ENCODE measurements around the gene DPEP3. TPM values are rescaled to one million over a fixed set of nuclear protein-coding genes. Genes with fewer than 3 reads are reported as not detected.

Gene DPEP3
- total and polyA plus RNA-seq, 12 donors = 0.01 to 0.34 TPM; not detected in 10

GRCh38 chr16:67934306-67935100 lies 45.8 kb downstream of the DPEP3 start:
- intact Hi-C loops (cut with DNase I) = loop anchor here in 6 of 10 donors (5.0 to 10.0 kb wide), 5 partner anchors 58 to 410 kb away; partner anchors contain the start of gene RIPOR1 (in 3 of the 6)
- peaks cover 4 to 32% (median 27%) of the 10 kb centered on the region in 9 donors for H3K4me1 ChIP-seq
- H3K27me3 ChIP-seq = no peaks in the 10 kb centered on the region
- TF ChIP-seq CTCF (IDR thresholded peaks at IDR 0.05) = no peak
- DNase-seq (no peak), ATAC-seq (peak in 4 of 8 donors; percentile 0 to 4 (median 1))
- peak overlapping the region in 8 of 10 donors; percentile 70 to 98 (median 95) for H3K27ac ChIP-seq
- peaks cover 0 to 59% (median 1%) of the 10 kb centered on the region in 9 donors for H3K36me3 ChIP-seq
- WGBS, 2 donors = 35 to 45% methylated on average over 13 of the region's 13 CpGs
- no peaks in the 10 kb centered on the region for H3K9me3 ChIP-seq
- peak overlapping the region in 9 of 10 donors; percentile 70 to 96 (median 86) for H3K4me3 ChIP-seq

- intact Hi-C loops (cut with DNase I) = loop anchor here in 5 of 10 donors (5.0 to 10.0 kb wide), 3 partner anchors 111 to 409 kb away; partner anchors contain the start of gene RIPOR1 (in 3 of the 5)
- DNase-seq (no peak), ATAC-seq (no peak)
- H3K27me3 ChIP-seq = no peaks in the 10 kb centered on the region
- peaks cover 0 to 63% (median 5%) of the 10 kb centered on the region in 9 donors for H3K36me3 ChIP-seq
- 80 to 84% methylated on average over 7 of the region's 7 CpGs for WGBS, 2 donors
- H3K27ac ChIP-seq = no peak overlapping the region
- H3K4me3 ChIP-seq = no peak overlapping the region
- peaks cover 4 to 30% (median 26%) of the 10 kb centered on the region in 9 donors for H3K4me1 ChIP-seq
- H3K9me3 ChIP-seq = no peaks in the 10 kb centered on the region
- TF ChIP-seq CTCF (IDR thresholded peaks at IDR 0.05) = no peak
These were observed 46.5 kb downstream of the DPEP3 start for GRCh38 chr16:67933805-67934204.

GRCh38 chr16:67932462-67932840 lies 47.8 kb downstream of the DPEP3 start:
- WGBS, 2 donors = 95 to 97% methylated on average over 4 of the region's 4 CpGs
- ATAC-seq (no peak), DNase-seq (no peak)
- Histone ChIP-seq H3K27ac (no peak overlapping the region), H3K27me3 (no peaks in the 10 kb centered on the region), H3K4me1 (peaks cover 4 to 30% (median 23%) of the 10 kb centered on the region in 9 donors), H3K4me3 (no peak overlapping the region), H3K36me3 (peaks cover 0 to 76% (median 9%) of the 10 kb centered on the region in 9 donors), H3K9me3 (no peaks in the 10 kb centered on the region)
- no peak for TF ChIP-seq CTCF (IDR thresholded peaks at IDR 0.05)
- intact Hi-C loops (cut with DNase I) = loop anchor here in 5 of 10 donors (5.0 to 10.0 kb wide), 3 partner anchors 112 to 408 kb away; partner anchors contain the start of gene RIPOR1 (in 3 of the 5)

GRCh38 chr16:67931712-67932461 lies 48.4 kb downstream of the DPEP3 start, which contains the start of gene CTRL:
TSS of gene CTRL (minus strand) at chr16:67931862. CDS start at chr16:67931852, 10 bp downstream.
- intact Hi-C loops (cut with DNase I) = loop anchor here in 5 of 10 donors (5.0 to 10.0 kb wide), 3 partner anchors 113 to 407 kb away; partner anchors contain the start of gene RIPOR1 (in 3 of the 5)
- ATAC-seq (no peak), DNase-seq (no peak)
- no peak within 1 kb of the TSS for H3K27ac ChIP-seq
- no peaks in the 10 kb centered on the region for H3K27me3 ChIP-seq
- no peaks in the 10 kb centered on the region for H3K9me3 ChIP-seq
- H3K36me3 ChIP-seq = peaks cover 0 to 79% (median 10%) of the 10 kb centered on the region in 9 donors
- WGBS, 2 donors = 84 to 86% methylated on average over 15 of the region's 15 CpGs
- no peak within 1 kb of the TSS for H3K4me3 ChIP-seq
- H3K4me1 ChIP-seq = peaks cover 0 to 25% (median 18%) of the 10 kb centered on the region in 9 donors
- TF ChIP-seq CTCF (IDR thresholded peaks at IDR 0.05) = no peak
